NT2/D1 (cell line): Measurements from ENCODE around the gene PEAR1.

Experiments
- SUZ12 ChIP-seq: IDR thresholded peaks from 2 replicates; pipeline ENCODE4 v1.6.1; 2011; ENCODE audit not compliant: insufficient read length, insufficient read depth; ENCODE audit errors: extremely low read depth
- YY1 ChIP-seq: IDR thresholded peaks from 2 replicates; pipeline ENCODE4 v1.6.1; 2011; ENCODE audit not compliant: insufficient read length, insufficient read depth
- ZNF274 ChIP-seq: IDR thresholded peaks from 2 replicates; pipeline ENCODE4 v1.6.1; 2011; ENCODE audit warnings: mild to moderate bottlenecking, low read depth, low read length

- TF ChIP-seq SUZ12 (no peak), ZNF274 (no peak), YY1 (no peak)
These were observed 51.3 kb downstream of the PEAR1 start for GRCh38 chr1:156944848-156945247.
